ENCODE measurements around the gene STK39. TPM values are rescaled to one million over a fixed set of nuclear protein-coding genes. Genes with fewer than 3 reads are reported as not detected.

The STK39 gene
- total RNA-seq, 1 experiment from 2014 or later, result 22.1 TPM

- Histone ChIP-seq H2BK120ac (ENCODE audit: low read depth, low read length, poor library complexity, severe bottlenecking) (no peak overlapping the region), H3K4me1 (ENCODE audit: insufficient read depth, low read length) (no peaks in the 10 kb centered on the region), H3K23me2 (ENCODE audit: insufficient read length, low read depth, low read length, poor library complexity, severe bottlenecking) (no peaks in the 10 kb centered on the region), H2BK12ac (ENCODE audit: insufficient read length, low read depth, low read length) (no peak overlapping the region), H4K91ac (ENCODE audit: insufficient read length, low read depth, low read length) (no peak overlapping the region), H3K18ac (ENCODE audit: insufficient read length, low read depth, low read length) (no peak overlapping the region), H2BK15ac (ENCODE audit: low read depth, low read length) (no peak overlapping the region), H3K14ac (ENCODE audit: insufficient read depth, low read length) (no peak overlapping the region), H4K8ac (replicated peaks; ENCODE audit: insufficient read length, low read depth, low read length) (no peak overlapping the region), H3K4me2 (ENCODE audit: insufficient read depth, insufficient read length, low read length) (no peak overlapping the region), H3K9ac (ENCODE audit: extremely low read depth, insufficient read length, low read length) (no peak overlapping the region), H2BK20ac (ENCODE audit: low read depth, low read length, poor library complexity, severe bottlenecking) (no peak overlapping the region), H2BK5ac (ENCODE audit: insufficient read length, low read length) (no peak overlapping the region), H3K27ac (ENCODE audit: insufficient read length, low read depth, low read length) (no peak overlapping the region), H3K9me3 (ENCODE audit: control insufficient read depth, low read depth, low read length) (no peaks in the 10 kb centered on the region), H2AFZ (ENCODE audit: low read length) (no peak overlapping the region), H4K20me1 (ENCODE audit: control insufficient read depth, insufficient read depth, insufficient read length) (no peaks in the 10 kb centered on the region), H2AK5ac (ENCODE audit: insufficient read length, low read length) (no peak overlapping the region), H3K23ac (ENCODE audit: insufficient read length, low read depth, low read length) (no peak overlapping the region), H3K27me3 (ENCODE audit: insufficient read depth, low read length) (no peaks in the 10 kb centered on the region), H3K79me1 (ENCODE audit: insufficient read depth, low read depth, low read length, poor library complexity, severe bottlenecking) (no peaks in the 10 kb centered on the region), H4K5ac (ENCODE audit: insufficient read length, low read depth, low read length) (no peak overlapping the region), H3K79me2 (ENCODE audit: insufficient read depth, low read length) (no peaks in the 10 kb centered on the region), H3K4ac (ENCODE audit: low read depth, low read length) (no peak overlapping the region), H3K56ac (ENCODE audit: insufficient read length, low read depth, low read length) (no peak overlapping the region), H3T11ph (ENCODE audit: low read length) (no peak overlapping the region)
- H3K4me1 Mint-ChIP-seq, result peaks cover 0 to 5% of the 10 kb centered on the region in 2 experiments; a peak in 1 of 4 replicates
- H3K27ac Mint-ChIP-seq, result no peak overlapping the region
- no peak overlapping the region for H3K4me3 Mint-ChIP-seq
- no peaks in the 10 kb centered on the region for H3K27me3 Mint-ChIP-seq (ENCODE audit: low read depth)
- no peaks in the 10 kb centered on the region for H3K36me3 Mint-ChIP-seq (ENCODE audit: insufficient read depth in 1 of 3, low read depth in 3 of 3)
- TF ChIP-seq, protein P1, sequence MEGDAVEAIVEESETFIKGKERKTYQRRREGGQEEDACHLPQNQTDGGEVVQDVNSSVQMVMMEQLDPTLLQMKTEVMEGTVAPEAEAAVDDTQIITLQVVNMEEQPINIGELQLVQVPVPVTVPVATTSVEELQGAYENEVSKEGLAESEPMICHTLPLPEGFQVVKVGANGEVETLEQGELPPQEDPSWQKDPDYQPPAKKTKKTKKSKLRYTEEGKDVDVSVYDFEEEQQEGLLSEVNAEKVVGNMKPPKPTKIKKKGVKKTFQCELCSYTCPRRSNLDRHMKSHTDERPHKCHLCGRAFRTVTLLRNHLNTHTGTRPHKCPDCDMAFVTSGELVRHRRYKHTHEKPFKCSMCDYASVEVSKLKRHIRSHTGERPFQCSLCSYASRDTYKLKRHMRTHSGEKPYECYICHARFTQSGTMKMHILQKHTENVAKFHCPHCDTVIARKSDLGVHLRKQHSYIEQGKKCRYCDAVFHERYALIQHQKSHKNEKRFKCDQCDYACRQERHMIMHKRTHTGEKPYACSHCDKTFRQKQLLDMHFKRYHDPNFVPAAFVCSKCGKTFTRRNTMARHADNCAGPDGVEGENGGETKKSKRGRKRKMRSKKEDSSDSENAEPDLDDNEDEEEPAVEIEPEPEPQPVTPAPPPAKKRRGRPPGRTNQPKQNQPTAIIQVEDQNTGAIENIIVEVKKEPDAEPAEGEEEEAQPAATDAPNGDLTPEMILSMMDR (conservative IDR thresholded peaks at IDR 0.05), result no peak
- no peak for DNase-seq
- no CpG with 5 or more reads among the region's 5 CpGs for WGBS (ENCODE audit: extremely low coverage, insufficient read length, low lambda C conversion rate)
- no peaks in the 10 kb centered on the region for H3K9me3 Mint-ChIP-seq
Observed at GRCh38 chr2:168034616-168035015, 212.8 kb downstream of the STK39 start.
